Measurements from ENCODE around the gene TICAM1.

The TICAM1 gene

GRCh38 chr19:4831304-4831978, at the start of gene TICAM1:
Gene TICAM1 (minus strand): TSS chr19:4831712. CDS start chr19:4818377, 13,335 bp downstream.
- Histone ChIP-seq H3K36me3 (ENCODE audit: control insufficient read depth in 1 of 2, insufficient read depth in 2 of 2, low read length in 2 of 2) (peaks cover 0 to 3% of the 10 kb centered on the region in 2 donors), H3K27ac (ENCODE audit: low read depth, low read length) (peak within 1 kb of the TSS; percentile 95), H3K9ac (ENCODE audit: low read depth in 1 of 2, low read length in 2 of 2) (peak within 1 kb of the TSS; percentile 94 to 95)

GRCh38 chr19:4879041-4879440, 47.5 kb upstream of the TICAM1 start:
- no peaks in the 10 kb centered on the region for H3K36me3 ChIP-seq (ENCODE audit: control insufficient read depth in 1 of 2, insufficient read depth in 2 of 2, low read length in 2 of 2)
- no peaks in the 10 kb centered on the region for H3K4me1 ChIP-seq (ENCODE audit: control insufficient read depth in 1 of 2, insufficient read depth in 2 of 2, low read length in 2 of 2)
- no peak overlapping the region for H3K27ac ChIP-seq (ENCODE audit: low read depth, low read length)
- no peak overlapping the region for H3K4me3 ChIP-seq (ENCODE audit: low read depth in 1 of 2, low read length in 2 of 2)
- no peak overlapping the region for H3K9ac ChIP-seq (ENCODE audit: low read depth in 1 of 2, low read length in 2 of 2)
- H3K9me3 ChIP-seq (ENCODE audit: control insufficient read depth in 1 of 2, low read length in 2 of 2): no peaks in the 10 kb centered on the region
- H3K27me3 ChIP-seq (ENCODE audit: control insufficient read depth in 1 of 2, insufficient read depth in 2 of 2, low read length in 2 of 2): no peaks in the 10 kb centered on the region

More at GRCh38 chr19:4831304-4831978, at the start of gene TICAM1:
- H3K4me1 ChIP-seq (ENCODE audit: control insufficient read depth in 1 of 2, insufficient read depth in 2 of 2, low read length in 2 of 2): peaks cover 9 to 28% of the 10 kb centered on the region in 2 donors
- H3K27me3 ChIP-seq (ENCODE audit: control insufficient read depth in 1 of 2, insufficient read depth in 2 of 2, low read length in 2 of 2): no peaks in the 10 kb centered on the region
- no peaks in the 10 kb centered on the region for H3K9me3 ChIP-seq (ENCODE audit: control insufficient read depth in 1 of 2, low read length in 2 of 2)
- H3K4me3 ChIP-seq (ENCODE audit: low read depth in 1 of 2, low read length in 2 of 2): peak within 1 kb of the TSS; percentile 89 to 92

GRCh38 chr19:4878491-4878968, 47.0 kb upstream of the TICAM1 start:
- Histone ChIP-seq H3K27me3 (ENCODE audit: control insufficient read depth in 1 of 2, insufficient read depth in 2 of 2, low read length in 2 of 2) (no peaks in the 10 kb centered on the region), H3K4me1 (ENCODE audit: control insufficient read depth in 1 of 2, insufficient read depth in 2 of 2, low read length in 2 of 2) (no peaks in the 10 kb centered on the region), H3K9me3 (ENCODE audit: control insufficient read depth in 1 of 2, low read length in 2 of 2) (no peaks in the 10 kb centered on the region), H3K36me3 (ENCODE audit: control insufficient read depth in 1 of 2, insufficient read depth in 2 of 2, low read length in 2 of 2) (no peaks in the 10 kb centered on the region), H3K4me3 (ENCODE audit: low read depth in 1 of 2, low read length in 2 of 2) (no peak overlapping the region), H3K9ac (ENCODE audit: low read depth in 1 of 2, low read length in 2 of 2) (no peak overlapping the region), H3K27ac (ENCODE audit: low read depth, low read length) (no peak overlapping the region)

GRCh38 chr19:4877753-4878490, 46.4 kb upstream of the TICAM1 start:
- H3K9ac ChIP-seq (ENCODE audit: low read depth in 1 of 2, low read length in 2 of 2): no peak overlapping the region
- no peak overlapping the region for H3K4me3 ChIP-seq (ENCODE audit: low read depth in 1 of 2, low read length in 2 of 2)
- no peaks in the 10 kb centered on the region for H3K36me3 ChIP-seq (ENCODE audit: control insufficient read depth in 1 of 2, insufficient read depth in 2 of 2, low read length in 2 of 2)
- no peaks in the 10 kb centered on the region for H3K27me3 ChIP-seq (ENCODE audit: control insufficient read depth in 1 of 2, insufficient read depth in 2 of 2, low read length in 2 of 2)
- H3K4me1 ChIP-seq (ENCODE audit: control insufficient read depth in 1 of 2, insufficient read depth in 2 of 2, low read length in 2 of 2): no peaks in the 10 kb centered on the region
- H3K27ac ChIP-seq (ENCODE audit: low read depth, low read length): no peak overlapping the region
- no peaks in the 10 kb centered on the region for H3K9me3 ChIP-seq (ENCODE audit: control insufficient read depth in 1 of 2, low read length in 2 of 2)

- no peak overlapping the region for H3K9ac ChIP-seq (ENCODE audit: low read depth in 1 of 2, low read length in 2 of 2)
- no peaks in the 10 kb centered on the region for H3K36me3 ChIP-seq (ENCODE audit: control insufficient read depth in 1 of 2, insufficient read depth in 2 of 2, low read length in 2 of 2)
- H3K27me3 ChIP-seq (ENCODE audit: control insufficient read depth in 1 of 2, insufficient read depth in 2 of 2, low read length in 2 of 2): no peaks in the 10 kb centered on the region
- no peaks in the 10 kb centered on the region for H3K4me1 ChIP-seq (ENCODE audit: control insufficient read depth in 1 of 2, insufficient read depth in 2 of 2, low read length in 2 of 2)
- no peaks in the 10 kb centered on the region for H3K9me3 ChIP-seq (ENCODE audit: control insufficient read depth in 1 of 2, low read length in 2 of 2)
- no peak overlapping the region for H3K4me3 ChIP-seq (ENCODE audit: low read depth in 1 of 2, low read length in 2 of 2)
- H3K27ac ChIP-seq (ENCODE audit: low read depth, low read length): no peak overlapping the region
Observed at GRCh38 chr19:4873930-4874329, 42.4 kb upstream of the TICAM1 start.

- H3K36me3 ChIP-seq (ENCODE audit: control insufficient read depth in 1 of 2, insufficient read depth in 2 of 2, low read length in 2 of 2): no peaks in the 10 kb centered on the region
- no peak overlapping the region for H3K27ac ChIP-seq (ENCODE audit: low read depth, low read length)
- H3K9ac ChIP-seq (ENCODE audit: low read depth in 1 of 2, low read length in 2 of 2): no peak overlapping the region
- H3K9me3 ChIP-seq (ENCODE audit: control insufficient read depth in 1 of 2, low read length in 2 of 2): no peaks in the 10 kb centered on the region
- no peak overlapping the region for H3K4me3 ChIP-seq (ENCODE audit: low read depth in 1 of 2, low read length in 2 of 2)
- no peaks in the 10 kb centered on the region for H3K27me3 ChIP-seq (ENCODE audit: control insufficient read depth in 1 of 2, insufficient read depth in 2 of 2, low read length in 2 of 2)
- H3K4me1 ChIP-seq (ENCODE audit: control insufficient read depth in 1 of 2, insufficient read depth in 2 of 2, low read length in 2 of 2): peaks cover 1 to 3% of the 10 kb centered on the region in 2 donors
Observed at GRCh38 chr19:4871711-4872110, 40.2 kb upstream of the TICAM1 start.

GRCh38 chr19:4870025-4870700, 38.7 kb upstream of the TICAM1 start:
- Histone ChIP-seq H3K9ac (ENCODE audit: low read depth in 1 of 2, low read length in 2 of 2) (no peak overlapping the region), H3K9me3 (ENCODE audit: control insufficient read depth in 1 of 2, low read length in 2 of 2) (no peaks in the 10 kb centered on the region), H3K36me3 (ENCODE audit: control insufficient read depth in 1 of 2, insufficient read depth in 2 of 2, low read length in 2 of 2) (no peaks in the 10 kb centered on the region), H3K27me3 (ENCODE audit: control insufficient read depth in 1 of 2, insufficient read depth in 2 of 2, low read length in 2 of 2) (no peaks in the 10 kb centered on the region), H3K4me3 (ENCODE audit: low read depth in 1 of 2, low read length in 2 of 2) (no peak overlapping the region), H3K4me1 (ENCODE audit: control insufficient read depth in 1 of 2, insufficient read depth in 2 of 2, low read length in 2 of 2) (peaks cover 6 to 10% of the 10 kb centered on the region in 2 donors), H3K27ac (ENCODE audit: low read depth, low read length) (no peak overlapping the region)

GRCh38 chr19:4868286-4868834, 36.8 kb upstream of the TICAM1 start:
- Histone ChIP-seq H3K9me3 (ENCODE audit: control insufficient read depth in 1 of 2, low read length in 2 of 2) (no peaks in the 10 kb centered on the region), H3K27ac (ENCODE audit: low read depth, low read length) (no peak overlapping the region), H3K9ac (ENCODE audit: low read depth in 1 of 2, low read length in 2 of 2) (no peak overlapping the region), H3K4me1 (ENCODE audit: control insufficient read depth in 1 of 2, insufficient read depth in 2 of 2, low read length in 2 of 2) (peaks cover 6 to 10% of the 10 kb centered on the region in 2 donors), H3K36me3 (ENCODE audit: control insufficient read depth in 1 of 2, insufficient read depth in 2 of 2, low read length in 2 of 2) (no peaks in the 10 kb centered on the region), H3K4me3 (ENCODE audit: low read depth in 1 of 2, low read length in 2 of 2) (peak overlapping the region in 1 of 2 donors; percentile 83), H3K27me3 (ENCODE audit: control insufficient read depth in 1 of 2, insufficient read depth in 2 of 2, low read length in 2 of 2) (no peaks in the 10 kb centered on the region)

- H3K36me3 ChIP-seq (ENCODE audit: control insufficient read depth in 1 of 2, insufficient read depth in 2 of 2, low read length in 2 of 2): no peaks in the 10 kb centered on the region
- peaks cover 6 to 10% of the 10 kb centered on the region in 2 donors for H3K4me1 ChIP-seq (ENCODE audit: control insufficient read depth in 1 of 2, insufficient read depth in 2 of 2, low read length in 2 of 2)
- H3K4me3 ChIP-seq (ENCODE audit: low read depth in 1 of 2, low read length in 2 of 2): peak within 1 kb of the TSS; percentile 83 to 95
- H3K27ac ChIP-seq (ENCODE audit: low read depth, low read length): peak within 1 kb of the TSS; percentile 75
- peak within 1 kb of the TSS; percentile 65 to 95 for H3K9ac ChIP-seq (ENCODE audit: low read depth in 1 of 2, low read length in 2 of 2)
- H3K27me3 ChIP-seq (ENCODE audit: control insufficient read depth in 1 of 2, insufficient read depth in 2 of 2, low read length in 2 of 2): no peaks in the 10 kb centered on the region
- H3K9me3 ChIP-seq (ENCODE audit: control insufficient read depth in 1 of 2, low read length in 2 of 2): no peaks in the 10 kb centered on the region
Observed at GRCh38 chr19:4867534-4868285, 36.2 kb upstream of the TICAM1 start, which contains the start of gene PLIN3. Gene PLIN3 (minus strand): TSS chr19:4867667. CDS start chr19:4861394, 6,273 bp downstream.

All from duodenal mucosa (tissue), 2 donors.